Calu3 (cell line): ENCODE measurements around the gene ARHGEF3. TPM values are rescaled to one million over a fixed set of nuclear protein-coding genes. Genes with fewer than 3 reads are reported as not detected.

ENCODE experiments used
- BruUV-seq: library from RNA; stranded (reverse); fragments of 400-500 nt; replicated peaks from 2 replicates; lab custom pipeline; 2021; lab: Mats Ljungman, UMichigan
- CTCF ChIA-PET: fragments of 300-600 bp; sonication (Branson Sonifier 250); formaldehyde crosslinking; loops from one replicate; lab custom pipeline; 2022; ENCODE audit warnings: antibody characterized with exemption; lab: Charles Lee
- DNase-seq: peaks from one replicate; pipeline ENCODE4 v3.0.0; 2022
- H3K27ac Mint-ChIP-seq: one replicate; pipeline ENCODE4 v1.8.0; 2022; ENCODE audit warnings: mixed read lengths; ENCODE audit not compliant: unreplicated experiment
- H3K27me3 Mint-ChIP-seq: one replicate; pipeline ENCODE4 v1.8.0; 2022; ENCODE audit warnings: mixed read lengths; ENCODE audit not compliant: unreplicated experiment
- H3K36me3 Mint-ChIP-seq: one replicate; pipeline ENCODE4 v1.8.0; 2022; ENCODE audit warnings: mild to moderate bottlenecking, moderate library complexity, mixed read lengths; ENCODE audit not compliant: insufficient read depth, unreplicated experiment
- H3K4me1 Mint-ChIP-seq: one replicate; pipeline ENCODE4 v1.8.0; 2022; ENCODE audit warnings: mild to moderate bottlenecking, low read depth, mixed read lengths; ENCODE audit not compliant: unreplicated experiment
- H3K4me3 Mint-ChIP-seq: one replicate; pipeline ENCODE4 v1.8.0; 2022; ENCODE audit warnings: mild to moderate bottlenecking, low read depth, moderate library complexity, mixed read lengths; ENCODE audit not compliant: unreplicated experiment
- H3K9me3 Mint-ChIP-seq: one replicate; pipeline ENCODE4 v1.8.0; 2022; ENCODE audit warnings: low read depth, mixed read lengths; ENCODE audit not compliant: unreplicated experiment
- CTCF ChIP-seq: fragments of 200-600 bp; IDR thresholded peaks from one replicate; pipeline ENCODE4 v1.8.0; 2022; ENCODE audit warnings: antibody characterized with exemption; ENCODE audit not compliant: unreplicated experiment
- intact Hi-C: fragments of 100-400 bp; cut with micrococcal nuclease; formaldehyde crosslinking; loops from one replicate; pipeline ENCODE4 v1.10.0; 2022; ENCODE audit not compliant: unreplicated experiment
- total RNA-seq: library from RNA; stranded (reverse); gene quantifications from 2 replicates; pipeline ENCODE4 v1.2.3, GENCODE V29; 2022

The ARHGEF3 gene
- total RNA-seq, 1 experiment from 2014 or later = 21.8 TPM

GRCh38 chr3:56764904-56765547 lies 36.7 kb downstream of the ARHGEF3 start:
- H3K9me3 Mint-ChIP-seq = no peaks in the 10 kb centered on the region
- DNase-seq = no peak
- no peaks in the 10 kb centered on the region for H3K4me1 Mint-ChIP-seq
- no peak overlapping the region for H3K27ac Mint-ChIP-seq
- TF ChIP-seq CTCF = no peak
- BruUV-seq = no TSS peak
- intact Hi-C loops = no loop called here
- no peak overlapping the region for H3K4me3 Mint-ChIP-seq
- H3K27me3 Mint-ChIP-seq = no peaks in the 10 kb centered on the region
- CTCF ChIA-PET = interaction anchor here (0.7 kb wide), 1 partner anchor 18 kb away, joined by 3 read pairs; no protein-coding TSS in a partner anchor
- no peaks in the 10 kb centered on the region for H3K36me3 Mint-ChIP-seq

GRCh38 chr3:56764184-56764583 lies 37.6 kb downstream of the ARHGEF3 start:
- CTCF ChIA-PET = no interaction called here
- DNase-seq = no peak
- no peaks in the 10 kb centered on the region for H3K9me3 Mint-ChIP-seq
- no peak for TF ChIP-seq CTCF
- H3K27ac Mint-ChIP-seq = no peak overlapping the region
- intact Hi-C loops = no loop called here
- BruUV-seq = no TSS peak
- H3K4me3 Mint-ChIP-seq = no peak overlapping the region
- no peaks in the 10 kb centered on the region for H3K27me3 Mint-ChIP-seq
- no peaks in the 10 kb centered on the region for H3K4me1 Mint-ChIP-seq
- no peaks in the 10 kb centered on the region for H3K36me3 Mint-ChIP-seq

- H3K4me1 Mint-ChIP-seq = no peaks in the 10 kb centered on the region
- no TSS peak for BruUV-seq
- H3K9me3 Mint-ChIP-seq = no peaks in the 10 kb centered on the region
- no peak for TF ChIP-seq CTCF
- CTCF ChIA-PET = no interaction called here
- intact Hi-C loops = no loop called here
- no peak overlapping the region for H3K27ac Mint-ChIP-seq
- H3K4me3 Mint-ChIP-seq = no peak overlapping the region
- no peak for DNase-seq
- H3K27me3 Mint-ChIP-seq = no peaks in the 10 kb centered on the region
- H3K36me3 Mint-ChIP-seq = no peaks in the 10 kb centered on the region
Measured at GRCh38 chr3:56763233-56763632, 38.5 kb downstream of the ARHGEF3 start.

- H3K36me3 Mint-ChIP-seq = no peaks in the 10 kb centered on the region
- H3K4me1 Mint-ChIP-seq = no peaks in the 10 kb centered on the region
- CTCF ChIA-PET = no interaction called here
- H3K4me3 Mint-ChIP-seq = no peak overlapping the region
- no peak overlapping the region for H3K27ac Mint-ChIP-seq
- no peaks in the 10 kb centered on the region for H3K9me3 Mint-ChIP-seq
- TF ChIP-seq CTCF = no peak
- DNase-seq = no peak
- no TSS peak for BruUV-seq
- H3K27me3 Mint-ChIP-seq = no peaks in the 10 kb centered on the region
- intact Hi-C loops = no loop called here
Measured at GRCh38 chr3:56762718-56763117, 39.0 kb downstream of the ARHGEF3 start.
